ENCODE results near the gene PRKAR1B.
"Not testable (repeated sequence)": the region's sequence is repeated elsewhere in the genome, so short reads cannot be mapped to it uniquely, and the experiment has no call there.

DNA sequence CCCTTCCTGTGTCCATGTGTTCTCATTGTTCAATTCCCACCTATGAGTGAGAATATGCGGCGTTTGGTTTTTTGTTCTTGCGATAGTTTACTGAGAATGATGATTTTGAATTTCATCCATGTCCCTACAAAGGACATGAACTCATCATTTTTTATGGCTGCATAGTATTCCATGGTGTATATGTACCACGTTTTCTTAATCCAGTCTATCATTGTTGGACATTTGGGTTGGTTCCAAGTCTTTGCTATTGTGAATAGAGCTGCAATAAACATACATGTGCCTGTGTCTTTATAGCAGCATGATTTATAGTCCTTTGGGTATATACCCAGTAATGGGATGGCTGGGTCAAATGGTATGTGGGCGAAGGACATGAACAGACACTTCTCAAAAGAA lies 17.0 kb upstream of the PRKAR1B start:
- not testable (repeated sequence) for TF ChIP-seq POLR2A, EP300 (IDR thresholded peaks at IDR 0.05)
- TF ChIP-seq, protein P1, sequence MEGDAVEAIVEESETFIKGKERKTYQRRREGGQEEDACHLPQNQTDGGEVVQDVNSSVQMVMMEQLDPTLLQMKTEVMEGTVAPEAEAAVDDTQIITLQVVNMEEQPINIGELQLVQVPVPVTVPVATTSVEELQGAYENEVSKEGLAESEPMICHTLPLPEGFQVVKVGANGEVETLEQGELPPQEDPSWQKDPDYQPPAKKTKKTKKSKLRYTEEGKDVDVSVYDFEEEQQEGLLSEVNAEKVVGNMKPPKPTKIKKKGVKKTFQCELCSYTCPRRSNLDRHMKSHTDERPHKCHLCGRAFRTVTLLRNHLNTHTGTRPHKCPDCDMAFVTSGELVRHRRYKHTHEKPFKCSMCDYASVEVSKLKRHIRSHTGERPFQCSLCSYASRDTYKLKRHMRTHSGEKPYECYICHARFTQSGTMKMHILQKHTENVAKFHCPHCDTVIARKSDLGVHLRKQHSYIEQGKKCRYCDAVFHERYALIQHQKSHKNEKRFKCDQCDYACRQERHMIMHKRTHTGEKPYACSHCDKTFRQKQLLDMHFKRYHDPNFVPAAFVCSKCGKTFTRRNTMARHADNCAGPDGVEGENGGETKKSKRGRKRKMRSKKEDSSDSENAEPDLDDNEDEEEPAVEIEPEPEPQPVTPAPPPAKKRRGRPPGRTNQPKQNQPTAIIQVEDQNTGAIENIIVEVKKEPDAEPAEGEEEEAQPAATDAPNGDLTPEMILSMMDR (IDR thresholded peaks at IDR 0.05), result not testable (repeated sequence)

All from stomach (tissue), 4 donors.